Vagina (tissue), 2 donors: ENCODE data around the gene WDR75. TPM values are rescaled to one million over a fixed set of nuclear protein-coding genes. Genes with fewer than 3 reads are reported as not detected.

ENCODE experiments used
- DNase-seq, 2 donors: peaks; one replicate each; pipeline ENCODE4 v3.0.0-alpha.2; 2017; ENCODE audit errors: extremely low spot score in 2 of 2
- H3K27ac ChIP-seq: fragments of 200-600 bp; sonication (generic); one replicate; pipeline ENCODE4 v1.5.1; 2019
- H3K27me3 ChIP-seq: fragments of 200-600 bp; sonication (generic); one replicate; pipeline ENCODE4 v1.5.1; 2019
- H3K36me3 ChIP-seq, 2 donors: fragments of 200-600 bp; sonication (generic); one replicate each; pipeline ENCODE4 v1.5.1; 2017 to 2019
- H3K4me1 ChIP-seq: fragments of 200-600 bp; sonication (generic); one replicate; pipeline ENCODE4 v1.5.1; 2019
- H3K4me3 ChIP-seq, 2 donors: fragments of 200-600 bp; sonication (generic); 1 replicate in 1 of 2; 2 replicates in 1 of 2; pipeline ENCODE4 v1.5.1; 2016 to 2019
- H3K9me3 ChIP-seq: fragments of 200-600 bp; sonication (generic); one replicate; pipeline ENCODE4 v1.5.1; 2019
- POLR2A ChIP-seq, 2 donors: fragments of 450-650 bp; IDR thresholded peaks; one replicate each; pipeline ENCODE4 v1.6.1; 2017; ENCODE audit warnings: antibody characterized with exemption in 2 of 2, mild to moderate bottlenecking in 2 of 2, moderate library complexity in 2 of 2
- POLR2AphosphoS5 ChIP-seq, 2 donors: sonication (generic); formaldehyde crosslinking; IDR thresholded peaks; one replicate each; pipeline ENCODE4 v1.9.0; 2017; ENCODE audit warnings: antibody characterized with exemption in 2 of 2, mild to moderate bottlenecking in 2 of 2, low read depth in 1 of 2; ENCODE audit not compliant: insufficient read depth in 1 of 2
- intact Hi-C: fragments of 100-400 bp; cut with DNase I; formaldehyde crosslinking; loops from one replicate; pipeline ENCODE4 v1.15.1; 2023
- total RNA-seq: library from RNA; depleted of rRNA; stranded (reverse); fragments of >200 nt; gene quantifications from one replicate; pipeline ENCODE4 v1.2.3, GENCODE V29; 2016
- TF ChIP-seq, protein P1 (sequence below), 3 experiments: fragments of 450-650 bp in 2 of 3; fragments of 200-600 bp in 1 of 3; sonication (generic) in 1 of 3; IDR thresholded peaks; one replicate each; pipeline ENCODE4 v1.5.1; 2017 to 2019; ENCODE audit warnings: antibody characterized with exemption in 3 of 3, mild to moderate bottlenecking in 2 of 3, moderate library complexity in 2 of 3

Gene WDR75
- total RNA-seq, 1 donor from 2014 or later, result 30.7 TPM

DNA sequence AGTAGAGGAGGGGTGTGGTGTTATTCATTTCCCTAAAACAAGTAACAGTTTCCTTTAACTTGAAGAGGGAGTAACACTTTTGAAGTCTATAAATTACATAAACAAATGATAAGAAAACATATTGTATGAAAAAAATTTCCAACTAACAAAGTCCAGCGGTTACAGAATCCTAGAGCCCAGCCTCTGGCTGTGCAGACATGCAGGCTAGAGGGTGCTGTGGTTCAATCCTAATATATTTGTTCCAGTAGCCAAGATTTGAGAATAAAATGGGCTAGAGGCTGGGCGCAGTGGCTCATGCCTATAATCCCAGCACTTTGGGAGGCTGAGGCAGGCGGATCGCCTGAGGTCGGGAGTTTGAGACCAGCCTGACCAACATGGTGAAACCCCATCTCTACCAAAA, 56.9 kb downstream of the WDR75 start:
- H3K4me1 ChIP-seq, result no peaks in the 10 kb centered on the region
- no peaks in the 10 kb centered on the region for H3K27me3 ChIP-seq
- no peaks in the 10 kb centered on the region for H3K9me3 ChIP-seq
- no peaks in the 10 kb centered on the region for H3K36me3 ChIP-seq
- TF ChIP-seq, protein P1, sequence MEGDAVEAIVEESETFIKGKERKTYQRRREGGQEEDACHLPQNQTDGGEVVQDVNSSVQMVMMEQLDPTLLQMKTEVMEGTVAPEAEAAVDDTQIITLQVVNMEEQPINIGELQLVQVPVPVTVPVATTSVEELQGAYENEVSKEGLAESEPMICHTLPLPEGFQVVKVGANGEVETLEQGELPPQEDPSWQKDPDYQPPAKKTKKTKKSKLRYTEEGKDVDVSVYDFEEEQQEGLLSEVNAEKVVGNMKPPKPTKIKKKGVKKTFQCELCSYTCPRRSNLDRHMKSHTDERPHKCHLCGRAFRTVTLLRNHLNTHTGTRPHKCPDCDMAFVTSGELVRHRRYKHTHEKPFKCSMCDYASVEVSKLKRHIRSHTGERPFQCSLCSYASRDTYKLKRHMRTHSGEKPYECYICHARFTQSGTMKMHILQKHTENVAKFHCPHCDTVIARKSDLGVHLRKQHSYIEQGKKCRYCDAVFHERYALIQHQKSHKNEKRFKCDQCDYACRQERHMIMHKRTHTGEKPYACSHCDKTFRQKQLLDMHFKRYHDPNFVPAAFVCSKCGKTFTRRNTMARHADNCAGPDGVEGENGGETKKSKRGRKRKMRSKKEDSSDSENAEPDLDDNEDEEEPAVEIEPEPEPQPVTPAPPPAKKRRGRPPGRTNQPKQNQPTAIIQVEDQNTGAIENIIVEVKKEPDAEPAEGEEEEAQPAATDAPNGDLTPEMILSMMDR (IDR thresholded peaks at IDR 0.05), result no peak
- no peak for TF ChIP-seq POLR2AphosphoS5 (IDR thresholded peaks at IDR 0.05; ENCODE audit: insufficient read depth in 1 of 2, low read depth in 1 of 2)
- no peak for TF ChIP-seq POLR2A (IDR thresholded peaks at IDR 0.05)
- no peak overlapping the region for H3K4me3 ChIP-seq
- DNase-seq, result no peak
- intact Hi-C loops, result no loop called here
- no peak overlapping the region for H3K27ac ChIP-seq

GRCh38 chr2:189499137-189499536, 57.9 kb downstream of the WDR75 start:
- Histone ChIP-seq H3K4me1 (no peaks in the 10 kb centered on the region), H3K9me3 (no peaks in the 10 kb centered on the region), H3K36me3 (no peaks in the 10 kb centered on the region), H3K27me3 (no peaks in the 10 kb centered on the region), H3K4me3 (no peak overlapping the region), H3K27ac (no peak overlapping the region)
- intact Hi-C loops, result no loop called here
- no peak for DNase-seq
- no peak for TF ChIP-seq POLR2A (IDR thresholded peaks at IDR 0.05)
- TF ChIP-seq POLR2AphosphoS5 (IDR thresholded peaks at IDR 0.05; ENCODE audit: insufficient read depth in 1 of 2, low read depth in 1 of 2), result no peak
- TF ChIP-seq, protein P1 (IDR thresholded peaks at IDR 0.05), result no peak

- Histone ChIP-seq H3K9me3 (no peaks in the 10 kb centered on the region), H3K27me3 (no peaks in the 10 kb centered on the region), H3K36me3 (no peaks in the 10 kb centered on the region), H3K4me1 (no peaks in the 10 kb centered on the region), H3K4me3 (no peak overlapping the region), H3K27ac (no peak overlapping the region)
- no peak for DNase-seq
- TF ChIP-seq, protein P1 (IDR thresholded peaks at IDR 0.05), result no peak
- TF ChIP-seq POLR2A (IDR thresholded peaks at IDR 0.05) (no peak), POLR2AphosphoS5 (IDR thresholded peaks at IDR 0.05; ENCODE audit: insufficient read depth in 1 of 2, low read depth in 1 of 2) (no peak)
- intact Hi-C loops, result no loop called here
These were observed 59.3 kb downstream of the WDR75 start for GRCh38 chr2:189500456-189501160.

- intact Hi-C loops, result no loop called here
- no peaks in the 10 kb centered on the region for H3K4me1 ChIP-seq
- H3K27ac ChIP-seq, result no peak overlapping the region
- H3K9me3 ChIP-seq, result no peaks in the 10 kb centered on the region
- H3K4me3 ChIP-seq, result no peak overlapping the region
- DNase-seq, result no peak
- TF ChIP-seq POLR2A (IDR thresholded peaks at IDR 0.05) (no peak), POLR2AphosphoS5 (IDR thresholded peaks at IDR 0.05; ENCODE audit: insufficient read depth in 1 of 2, low read depth in 1 of 2) (no peak)
- TF ChIP-seq, protein P1 (IDR thresholded peaks at IDR 0.05), result no peak
- no peaks in the 10 kb centered on the region for H3K36me3 ChIP-seq
- no peaks in the 10 kb centered on the region for H3K27me3 ChIP-seq
These were observed 60.2 kb downstream of the WDR75 start for GRCh38 chr2:189501487-189501886.

DNA sequence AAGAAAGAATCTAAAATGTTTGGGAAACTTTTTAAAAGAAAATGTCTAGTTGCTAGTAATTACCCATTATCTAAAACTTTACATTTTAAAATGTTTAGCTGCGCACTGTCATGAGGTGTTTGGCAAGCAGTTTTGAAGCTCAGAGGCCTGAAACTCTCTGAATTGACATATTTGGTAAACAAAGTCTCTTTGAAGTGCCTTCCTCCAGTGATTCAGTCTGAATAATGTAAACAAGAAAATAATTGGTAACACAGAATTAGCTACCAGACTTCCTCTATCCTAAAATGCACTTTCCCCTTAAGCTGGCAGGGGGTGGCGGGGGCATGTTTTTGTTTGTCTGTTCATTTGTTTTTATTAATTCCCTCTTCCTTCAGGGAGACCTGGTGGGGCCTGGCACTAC, 61.4 kb downstream of the WDR75 start:
- Histone ChIP-seq H3K4me1 (no peaks in the 10 kb centered on the region), H3K27ac (no peak overlapping the region), H3K4me3 (no peak overlapping the region), H3K36me3 (no peaks in the 10 kb centered on the region), H3K27me3 (no peaks in the 10 kb centered on the region), H3K9me3 (no peaks in the 10 kb centered on the region)
- no peak for TF ChIP-seq POLR2AphosphoS5 (IDR thresholded peaks at IDR 0.05; ENCODE audit: insufficient read depth in 1 of 2, low read depth in 1 of 2)
- no peak for TF ChIP-seq POLR2A (IDR thresholded peaks at IDR 0.05)
- TF ChIP-seq, protein P1 (IDR thresholded peaks at IDR 0.05), result no peak
- intact Hi-C loops, result no loop called here
- no peak for DNase-seq
